BJ (cell line): ENCODE results near the gene ERICH3. TPM values are rescaled to one million over a fixed set of nuclear protein-coding genes. Genes with fewer than 3 reads are reported as not detected.

Source experiments
- CTCF ChIA-PET: fragments of 350-600 bp; formaldehyde crosslinking; extraction: SDS; loops from one replicate; lab custom pipeline; 2021; ENCODE audit warnings: antibody characterized with exemption, inconsistent platforms; lab: Yijun Ruan, JAX
- POLR2A ChIA-PET: fragments of 300-600 bp; sonication (Branson Sonifier 250); formaldehyde crosslinking; extraction: SDS; loops from one replicate; lab custom pipeline; 2021; ENCODE audit warnings: antibody characterized with exemption; lab: Charles Lee
- DNase-seq: peaks from one replicate; pipeline ENCODE4 v3.0.0-alpha.2; 2011; ENCODE audit warnings: low read depth
- H3K27me3 ChIP-seq: 2 replicates; pipeline ENCODE4 v1.6.0; 2011; ENCODE audit warnings: low read length; ENCODE audit not compliant: control insufficient read depth, insufficient read depth
- H3K36me3 ChIP-seq: 2 replicates; pipeline ENCODE4 v1.5.1; 2011; ENCODE audit warnings: low read length; ENCODE audit not compliant: control insufficient read depth, insufficient read depth
- H3K4me3 ChIP-seq: 2 replicates; pipeline ENCODE4 v1.5.1; 2011; ENCODE audit warnings: low read depth, mild to moderate bottlenecking, control low read depth, low read length
- polyA plus RNA-seq: library from polyadenylated mRNA; depleted of rRNA; stranded (reverse); fragments of >200 nt; gene quantifications from 2 replicates; pipeline ENCODE4 v1.2.3, GENCODE V29; 2011
- TF ChIP-seq, protein P1 (sequence below): IDR thresholded peaks from 2 replicates; pipeline ENCODE4 v1.5.1; 2011; ENCODE audit warnings: low read depth, mild to moderate bottlenecking, control low read depth, inconsistent platforms, low read length, moderate library complexity; ENCODE audit not compliant: insufficient read depth

ERICH3 gene
- polyA plus RNA-seq, 1 experiment: not detected

DNA sequence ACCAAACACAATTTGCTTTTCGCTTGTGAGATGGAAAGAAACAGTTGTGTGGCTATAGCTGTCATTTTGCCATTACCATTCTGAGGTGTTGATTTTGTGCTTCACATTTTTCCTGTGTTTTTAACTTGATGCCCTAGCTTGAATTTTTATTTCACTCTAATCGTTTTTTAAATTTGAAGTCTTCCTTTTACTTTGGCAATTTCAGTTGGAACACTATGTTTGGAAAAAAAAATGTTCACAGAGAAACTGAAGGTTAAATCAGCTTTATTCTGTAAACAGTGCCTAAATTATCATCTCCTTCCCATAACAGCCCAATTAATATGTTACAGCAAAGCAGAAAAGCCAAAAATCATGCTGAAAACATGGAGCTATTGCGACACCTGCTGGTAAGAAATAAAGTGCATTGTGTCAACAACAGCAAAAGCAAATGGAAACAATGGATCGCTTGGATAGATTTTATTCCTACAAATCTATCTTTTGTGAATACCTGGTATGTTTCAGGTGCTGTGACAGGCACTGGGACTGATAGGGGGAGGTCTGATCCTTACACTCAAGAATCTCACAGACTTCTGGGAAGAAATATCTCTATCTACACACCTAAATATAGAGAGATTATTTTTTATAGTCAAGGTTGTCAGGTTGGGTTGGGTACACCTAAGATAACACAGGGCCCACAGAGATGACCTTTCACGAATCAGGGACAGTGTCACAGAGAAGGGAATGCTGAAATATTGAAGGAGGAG, 16.2 kb upstream of the ERICH3 start:
- no peak for DNase-seq
- Histone ChIP-seq H3K4me3 (no peak overlapping the region), H3K36me3 (no peaks in the 10 kb centered on the region), H3K27me3 (no peaks in the 10 kb centered on the region)
- POLR2A ChIA-PET: no interaction called here
- CTCF ChIA-PET: interaction anchor here (0.8 to 2.2 kb wide), 16 partner anchors 9 to 288 kb away, joined by 3 to 15 read pairs (median 3); partner anchors contain the start of gene ERICH3
- TF ChIP-seq, protein P1, sequence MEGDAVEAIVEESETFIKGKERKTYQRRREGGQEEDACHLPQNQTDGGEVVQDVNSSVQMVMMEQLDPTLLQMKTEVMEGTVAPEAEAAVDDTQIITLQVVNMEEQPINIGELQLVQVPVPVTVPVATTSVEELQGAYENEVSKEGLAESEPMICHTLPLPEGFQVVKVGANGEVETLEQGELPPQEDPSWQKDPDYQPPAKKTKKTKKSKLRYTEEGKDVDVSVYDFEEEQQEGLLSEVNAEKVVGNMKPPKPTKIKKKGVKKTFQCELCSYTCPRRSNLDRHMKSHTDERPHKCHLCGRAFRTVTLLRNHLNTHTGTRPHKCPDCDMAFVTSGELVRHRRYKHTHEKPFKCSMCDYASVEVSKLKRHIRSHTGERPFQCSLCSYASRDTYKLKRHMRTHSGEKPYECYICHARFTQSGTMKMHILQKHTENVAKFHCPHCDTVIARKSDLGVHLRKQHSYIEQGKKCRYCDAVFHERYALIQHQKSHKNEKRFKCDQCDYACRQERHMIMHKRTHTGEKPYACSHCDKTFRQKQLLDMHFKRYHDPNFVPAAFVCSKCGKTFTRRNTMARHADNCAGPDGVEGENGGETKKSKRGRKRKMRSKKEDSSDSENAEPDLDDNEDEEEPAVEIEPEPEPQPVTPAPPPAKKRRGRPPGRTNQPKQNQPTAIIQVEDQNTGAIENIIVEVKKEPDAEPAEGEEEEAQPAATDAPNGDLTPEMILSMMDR: peak; percentile 75

DNA sequence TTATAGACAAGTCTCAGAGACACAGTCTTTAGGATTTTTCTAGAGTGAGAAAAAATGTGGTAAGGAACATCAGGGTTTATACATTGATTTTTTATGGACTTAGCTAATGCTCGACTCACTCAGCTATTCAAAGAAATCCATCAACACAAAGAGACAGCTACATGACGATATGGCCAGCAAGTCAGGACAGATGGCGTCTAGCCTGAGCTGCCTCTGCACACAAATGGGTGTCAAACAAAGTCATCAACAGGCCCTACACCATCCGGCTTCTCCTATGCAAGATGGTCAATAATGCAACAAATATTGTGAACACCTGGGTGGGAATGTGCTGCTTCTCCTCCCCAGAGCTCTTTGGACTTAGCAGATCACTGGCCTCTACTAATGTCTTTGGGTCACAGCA, 13.3 kb upstream of the ERICH3 start:
- Histone ChIP-seq H3K4me3 (no peak overlapping the region), H3K27me3 (no peaks in the 10 kb centered on the region; the same call in 1 of the 2 replicates), H3K36me3 (no peaks in the 10 kb centered on the region)
- TF ChIP-seq, protein P1: no peak
- ChIA-PET POLR2A (no interaction called here), CTCF (no interaction called here)
- DNase-seq: no peak

GRCh38 chr1:74684301-74684700, 10.7 kb upstream of the ERICH3 start:
- ChIA-PET POLR2A (no interaction called here), CTCF (no interaction called here)
- H3K27me3 ChIP-seq: no peaks in the 10 kb centered on the region; the same call in 1 of the 2 replicates
- TF ChIP-seq, protein P1: no peak
- no peak for DNase-seq
- H3K4me3 ChIP-seq: no peak overlapping the region
- H3K36me3 ChIP-seq: no peaks in the 10 kb centered on the region

DNA sequence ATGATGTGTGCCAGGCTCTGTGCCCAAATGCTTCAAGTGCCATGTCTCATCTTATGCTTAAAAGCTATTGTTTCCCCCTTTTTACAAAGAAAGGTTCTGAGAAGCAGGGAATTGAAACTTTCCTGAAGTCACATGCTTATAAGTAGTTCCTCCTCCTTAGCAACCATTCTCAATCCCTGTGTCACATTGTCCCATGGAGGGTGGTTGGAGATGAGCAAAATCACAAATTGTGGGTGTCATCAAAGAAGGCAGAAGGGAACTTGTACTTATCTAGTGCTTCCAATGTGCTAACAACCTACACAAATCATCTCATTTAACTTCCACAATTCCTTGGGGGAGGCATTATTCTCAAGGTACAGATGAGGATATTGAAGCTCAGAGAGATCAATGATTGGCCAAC, 10.1 kb upstream of the ERICH3 start:
- DNase-seq: no peak
- ChIA-PET CTCF (no interaction called here), POLR2A (no interaction called here)
- H3K4me3 ChIP-seq: no peak overlapping the region
- H3K36me3 ChIP-seq: no peaks in the 10 kb centered on the region
- no peaks in the 10 kb centered on the region; the same call in 1 of the 2 replicates for H3K27me3 ChIP-seq
- TF ChIP-seq, protein P1: no peak

DNA sequence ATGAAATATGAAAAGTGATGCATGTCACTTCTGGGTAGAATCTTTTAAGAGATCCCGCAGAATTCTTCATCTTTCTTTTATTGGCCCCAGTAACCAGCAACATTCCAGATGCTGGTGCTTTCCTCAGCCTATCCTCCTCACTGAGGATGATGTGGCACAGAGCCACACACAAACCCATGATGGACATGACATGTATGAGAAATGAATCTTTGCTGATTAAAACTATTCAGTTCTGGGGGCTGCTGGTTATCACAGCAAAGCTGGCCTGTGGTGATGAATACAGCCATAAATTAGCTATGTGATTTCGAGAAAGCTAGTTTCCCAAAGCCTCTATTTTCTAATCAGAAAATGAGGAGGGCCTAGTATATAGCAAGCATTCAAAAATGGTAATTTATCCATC, 8.3 kb upstream of the ERICH3 start:
- no peak for DNase-seq
- H3K36me3 ChIP-seq: no peaks in the 10 kb centered on the region
- H3K4me3 ChIP-seq: no peak overlapping the region
- ChIA-PET CTCF (no interaction called here), POLR2A (no interaction called here)
- H3K27me3 ChIP-seq: no peaks in the 10 kb centered on the region; the same call in 1 of the 2 replicates
- TF ChIP-seq, protein P1: no peak
